ENCODE data around the gene CAPN15.

- no peak for TF ChIP-seq BCL3 (IDR thresholded peaks at IDR 0.05)
- no peak for TF ChIP-seq EP300 (IDR thresholded peaks at IDR 0.05)
- TF ChIP-seq CTCF (IDR thresholded peaks at IDR 0.05), result no peak
- TF ChIP-seq RFX5 (IDR thresholded peaks at IDR 0.05), result no peak
- no peak for TF ChIP-seq REST (IDR thresholded peaks at IDR 0.05)
- TF ChIP-seq HMGXB4 (CRISPR knock-in tag; IDR thresholded peaks at IDR 0.05; ENCODE audit: borderline replicate concordance), result no peak
- no peak for TF ChIP-seq ZNF302 (CRISPR knock-in tag; IDR thresholded peaks at IDR 0.05)
- TF ChIP-seq KDM1A (IDR thresholded peaks at IDR 0.05; ENCODE audit: low read depth), result no peak
- TF ChIP-seq MYC (IDR thresholded peaks at IDR 0.05; ENCODE audit: borderline replicate concordance, low read length), result no peak
Observed at GRCh38 chr16:496097-496886, 31.2 kb upstream of the CAPN15 start.
